GM12801 (cell line): ENCODE data around the gene RALGDS.

Experiments
- CTCF ChIP-seq: IDR thresholded peaks from one replicate; pipeline ENCODE4 v1.5.1; 2011; ENCODE audit warnings: control low read depth; ENCODE audit not compliant: insufficient read length; ENCODE audit errors: extremely low read depth

Gene RALGDS

GRCh38 chr9:133058071-133058470, 63.0 kb downstream of the RALGDS start:
- TF ChIP-seq CTCF, result no peak

- no peak for TF ChIP-seq CTCF
Measured at GRCh38 chr9:133057553-133057952, 63.5 kb downstream of the RALGDS start.

GRCh38 chr9:133057006-133057405, 64.0 kb downstream of the RALGDS start:
- TF ChIP-seq CTCF, result no peak

GRCh38 chr9:133056533-133056932, 64.5 kb downstream of the RALGDS start:
- no peak for TF ChIP-seq CTCF

- no peak for TF ChIP-seq CTCF
Measured at GRCh38 chr9:133055788-133056420, 65.1 kb downstream of the RALGDS start.

- TF ChIP-seq CTCF, result no peak
Measured at GRCh38 chr9:133054966-133055365, 66.1 kb downstream of the RALGDS start.

- no peak for TF ChIP-seq CTCF
Measured at GRCh38 chr9:133054194-133054890, 66.7 kb downstream of the RALGDS start.
